Fibroblast of pulmonary artery (primary cell): ENCODE measurements around the gene APEX2.
A peak's percentile ranks its signal among the peaks of the same experiment; 100 is the strongest.

Source experiments
- DNase-seq: peaks from one replicate; pipeline ENCODE4 v3.0.0-alpha.2; 2010; ENCODE audit warnings: low read depth
- H3K4me3 ChIP-seq: replicated peaks from 2 replicates; pipeline ENCODE4 v1.5.1; 2011; ENCODE audit warnings: low read depth, mild to moderate bottlenecking, control low read depth, low read length, moderate library complexity
- TF ChIP-seq, protein P1 (sequence below): IDR thresholded peaks from 2 replicates; pipeline ENCODE4 v1.5.1; 2011; ENCODE audit warnings: mild to moderate bottlenecking, control low read depth, low read length, inconsistent platforms; ENCODE audit errors: missing control alignments

Gene APEX2

DNA sequence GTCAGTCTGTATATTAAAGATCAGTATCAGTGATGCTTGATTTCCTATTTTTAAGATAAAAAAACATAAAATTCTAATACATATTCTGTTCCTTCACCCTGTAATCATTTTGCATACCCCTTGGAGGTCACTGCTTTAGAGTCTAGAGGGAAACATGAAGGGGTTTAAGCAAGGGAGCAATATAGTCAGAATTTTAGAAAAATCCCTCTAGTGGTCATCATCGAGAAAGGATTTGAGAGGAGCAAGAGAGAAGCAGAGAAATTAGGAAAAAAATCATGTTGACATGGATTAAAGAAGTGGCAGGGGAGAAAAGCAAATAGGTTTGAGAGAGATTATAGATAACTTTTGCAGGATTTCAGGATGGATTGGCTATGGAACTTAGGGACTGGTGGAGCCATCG lies 11.1 kb downstream of the APEX2 start:
- H3K4me3 ChIP-seq = no peak overlapping the region
- TF ChIP-seq, protein P1, sequence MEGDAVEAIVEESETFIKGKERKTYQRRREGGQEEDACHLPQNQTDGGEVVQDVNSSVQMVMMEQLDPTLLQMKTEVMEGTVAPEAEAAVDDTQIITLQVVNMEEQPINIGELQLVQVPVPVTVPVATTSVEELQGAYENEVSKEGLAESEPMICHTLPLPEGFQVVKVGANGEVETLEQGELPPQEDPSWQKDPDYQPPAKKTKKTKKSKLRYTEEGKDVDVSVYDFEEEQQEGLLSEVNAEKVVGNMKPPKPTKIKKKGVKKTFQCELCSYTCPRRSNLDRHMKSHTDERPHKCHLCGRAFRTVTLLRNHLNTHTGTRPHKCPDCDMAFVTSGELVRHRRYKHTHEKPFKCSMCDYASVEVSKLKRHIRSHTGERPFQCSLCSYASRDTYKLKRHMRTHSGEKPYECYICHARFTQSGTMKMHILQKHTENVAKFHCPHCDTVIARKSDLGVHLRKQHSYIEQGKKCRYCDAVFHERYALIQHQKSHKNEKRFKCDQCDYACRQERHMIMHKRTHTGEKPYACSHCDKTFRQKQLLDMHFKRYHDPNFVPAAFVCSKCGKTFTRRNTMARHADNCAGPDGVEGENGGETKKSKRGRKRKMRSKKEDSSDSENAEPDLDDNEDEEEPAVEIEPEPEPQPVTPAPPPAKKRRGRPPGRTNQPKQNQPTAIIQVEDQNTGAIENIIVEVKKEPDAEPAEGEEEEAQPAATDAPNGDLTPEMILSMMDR = peak; percentile 42
- DNase-seq = peak; percentile 17

DNA sequence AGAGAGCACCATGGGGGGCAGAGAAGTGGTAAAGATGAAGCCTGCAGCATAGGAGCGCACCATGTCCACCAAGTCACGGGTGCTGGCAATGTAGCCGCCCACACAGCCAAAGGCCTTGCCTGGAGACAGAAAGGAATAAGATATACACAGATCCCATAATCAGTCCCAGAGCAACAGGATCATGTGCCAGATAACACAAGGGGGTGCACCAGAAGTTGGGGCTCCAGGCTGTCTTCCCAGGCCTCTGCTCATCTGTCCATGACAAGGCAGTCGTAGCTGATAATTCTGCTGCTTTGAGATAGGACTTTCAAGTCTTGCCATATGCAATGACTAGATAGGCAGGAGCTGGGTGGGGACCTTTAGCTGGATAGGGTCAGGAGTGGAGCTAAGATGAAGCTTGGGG lies 14.7 kb downstream of the APEX2 start:
- DNase-seq = no peak
- H3K4me3 ChIP-seq = no peak overlapping the region
- TF ChIP-seq, protein P1 = no peak

DNA sequence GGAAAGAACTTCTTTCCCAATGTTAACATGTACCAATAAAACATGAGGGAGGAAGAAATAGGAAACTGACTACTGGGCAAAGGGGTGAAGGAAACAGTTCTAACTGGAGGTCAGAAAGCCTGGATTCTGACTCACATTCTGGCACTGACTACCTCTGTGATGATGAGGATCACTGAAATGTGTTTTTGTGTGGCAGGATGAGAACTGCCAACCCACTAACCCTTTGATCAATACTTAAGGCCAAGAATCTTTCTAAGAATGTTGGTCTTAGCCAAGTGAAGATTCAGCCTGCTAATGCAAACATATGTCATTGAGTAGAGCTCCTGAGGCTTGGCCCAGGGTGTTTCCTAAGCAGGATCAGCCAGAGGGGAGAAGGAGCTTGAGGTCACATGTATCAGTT lies 26.0 kb downstream of the APEX2 start:
- no peak overlapping the region for H3K4me3 ChIP-seq

DNA sequence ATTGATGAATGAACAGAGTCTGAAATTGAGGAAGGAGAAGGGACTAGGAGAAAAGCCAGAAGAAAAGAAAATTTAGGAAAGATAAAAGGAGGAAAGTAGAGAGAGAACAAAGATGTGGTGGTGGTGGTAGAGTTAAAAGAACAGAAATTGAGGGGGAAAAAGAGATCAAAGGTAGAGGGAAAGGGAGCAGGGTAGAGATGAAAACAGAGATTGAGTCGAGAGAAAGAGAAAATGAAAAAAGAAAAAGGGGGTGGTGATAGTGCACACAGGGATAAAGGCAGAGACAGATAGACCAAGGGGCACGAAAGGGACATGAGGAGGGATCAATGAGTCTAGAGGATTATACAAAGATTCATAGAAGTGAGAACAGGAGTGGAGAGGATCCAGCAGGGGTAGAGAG lies 26.7 kb downstream of the APEX2 start:
- no peak overlapping the region for H3K4me3 ChIP-seq
- TF ChIP-seq, protein P1 = no peak
- DNase-seq = no peak

More for the DNA sequence above, 26.0 kb downstream of the APEX2 start:
- TF ChIP-seq, protein P1 = no peak
- no peak for DNase-seq

DNA sequence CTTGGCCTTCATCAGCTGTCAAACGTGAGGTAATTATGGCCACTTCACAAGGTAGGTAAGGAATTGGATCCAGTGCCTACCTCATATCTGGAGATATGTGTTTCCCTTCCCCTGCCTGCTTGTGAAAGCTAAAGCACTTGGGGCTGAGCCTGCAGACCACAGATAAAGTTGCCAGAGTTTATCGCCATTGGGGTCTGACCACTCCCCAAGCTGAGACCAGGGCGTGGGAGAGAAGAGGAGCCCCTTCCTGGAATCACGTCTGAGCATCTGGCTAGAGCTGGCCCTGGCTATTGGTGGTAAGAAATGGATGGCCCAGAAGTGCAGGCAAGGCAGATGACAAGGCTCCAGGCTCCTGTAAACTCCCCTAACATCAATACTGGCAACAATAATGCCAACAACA lies 27.9 kb downstream of the APEX2 start:
- TF ChIP-seq, protein P1 = no peak
- no peak overlapping the region for H3K4me3 ChIP-seq
- no peak for DNase-seq

DNA sequence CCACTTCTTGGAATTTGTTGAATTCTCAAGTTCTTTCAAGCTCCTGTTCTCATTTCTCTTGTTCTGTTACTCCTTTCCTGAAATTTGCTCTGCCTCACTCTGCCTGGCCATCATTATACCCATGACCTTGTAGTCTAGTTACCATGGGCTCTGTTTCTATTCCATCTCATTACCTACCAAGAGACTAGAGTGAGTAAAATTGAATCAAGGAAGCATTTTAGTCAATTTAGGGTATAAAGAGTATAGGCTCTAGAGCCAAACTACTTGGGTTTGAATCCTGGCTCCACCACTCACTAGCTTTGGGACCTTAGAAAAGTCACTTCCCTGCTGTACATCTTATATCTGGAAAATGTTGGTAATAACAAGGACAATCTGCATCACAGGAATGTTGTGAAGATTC lies 28.4 kb downstream of the APEX2 start:
- TF ChIP-seq, protein P1 = no peak
- H3K4me3 ChIP-seq = no peak overlapping the region
- no peak for DNase-seq

DNA sequence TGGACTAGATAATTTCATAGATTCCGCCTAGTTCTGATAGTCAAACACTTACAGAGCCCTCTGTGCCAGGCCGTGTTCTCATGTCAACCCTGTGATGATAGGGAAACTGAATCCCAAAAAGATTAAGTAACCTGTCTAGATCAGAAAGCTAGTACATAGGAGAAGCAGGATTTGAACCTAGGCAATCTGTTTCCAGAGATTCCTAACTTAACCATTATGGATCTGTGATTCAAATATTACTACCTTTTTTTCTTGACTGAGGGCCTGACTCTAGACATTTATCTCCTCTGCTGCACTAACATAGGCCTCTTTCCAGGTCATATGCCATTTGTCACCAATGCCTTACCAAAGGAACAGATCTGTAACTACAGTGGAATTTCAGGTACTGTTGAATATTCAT lies 29.1 kb downstream of the APEX2 start:
- no peak overlapping the region for H3K4me3 ChIP-seq
- TF ChIP-seq, protein P1 = no peak
- no peak for DNase-seq
